Fibroblast of peridontal ligament (primary cell): Measurements from ENCODE around the gene TBC1D14.

ENCODE experiments used
- DNase-seq: peaks from one replicate; pipeline ENCODE4 v3.0.0-alpha.2; 2010; ENCODE audit errors: extremely low read depth

The TBC1D14 gene

GRCh38 chr4:6909113-6909969 is at the start of gene TBC1D14:
TSS of gene TBC1D14 (plus strand) at chr4:6909826. CDS start at chr4:6923390, 13,564 bp downstream.
- DNase-seq: peak; percentile 77

GRCh38 chr4:6868386-6868785 is 41.2 kb upstream of the TBC1D14 start:
- DNase-seq: no peak

GRCh38 chr4:6869944-6870343 is 39.7 kb upstream of the TBC1D14 start:
- no peak for DNase-seq

GRCh38 chr4:6873291-6873690 is 36.3 kb upstream of the TBC1D14 start:
- peak; percentile 17 for DNase-seq

GRCh38 chr4:6873792-6874461 is 35.7 kb upstream of the TBC1D14 start:
- DNase-seq: peak; percentile 68

GRCh38 chr4:6874981-6875380 is 34.6 kb upstream of the TBC1D14 start:
- no peak for DNase-seq

- no peak for DNase-seq
Measured at GRCh38 chr4:6875431-6875831, 34.2 kb upstream of the TBC1D14 start.

- DNase-seq: peak; percentile 65
Measured at GRCh38 chr4:6876440-6876839, 33.2 kb upstream of the TBC1D14 start.

GRCh38 chr4:6877067-6877466 is 32.6 kb upstream of the TBC1D14 start:
- DNase-seq: no peak

GRCh38 chr4:6878451-6879059 is 31.1 kb upstream of the TBC1D14 start:
- DNase-seq: no peak

GRCh38 chr4:6880691-6881090 is 28.9 kb upstream of the TBC1D14 start:
- no peak for DNase-seq

- no peak for DNase-seq
Measured at GRCh38 chr4:6881908-6882307, 27.7 kb upstream of the TBC1D14 start.

GRCh38 chr4:6884341-6884870 is 25.2 kb upstream of the TBC1D14 start:
- peak; percentile 62 for DNase-seq

- peak; percentile 66 for DNase-seq
Measured at GRCh38 chr4:6885953-6886557, 23.6 kb upstream of the TBC1D14 start.

GRCh38 chr4:6886886-6887285 is 22.7 kb upstream of the TBC1D14 start:
- no peak for DNase-seq

GRCh38 chr4:6887591-6888371 is 21.8 kb upstream of the TBC1D14 start:
- DNase-seq: peak; percentile 17

- DNase-seq: no peak
Measured at GRCh38 chr4:6888506-6889071, 21.0 kb upstream of the TBC1D14 start.

GRCh38 chr4:6889101-6889735 is 20.4 kb upstream of the TBC1D14 start:
- DNase-seq: no peak

- no peak for DNase-seq
Measured at GRCh38 chr4:6889736-6890324, 19.8 kb upstream of the TBC1D14 start.

GRCh38 chr4:6890358-6890757 is 19.3 kb upstream of the TBC1D14 start:
- DNase-seq: no peak
